Activated CD8-positive, alpha-beta T cell treated with anti-CD3 and anti-CD28 coated beads for 36 hours (primary cell): ENCODE data around the gene SYCP3. TPM values are rescaled to one million over a fixed set of nuclear protein-coding genes. Genes with fewer than 3 reads are reported as not detected.

Experiments
- ATAC-seq: fragments of 200-7000 bp; cut with Tn5 transposase; one replicate; pipeline ENCODE4 v1.10.0; 2021; ENCODE audit warnings: mild to moderate bottlenecking, moderate library complexity
- CTCF ChIA-PET: fragments of 350-600 bp; sonication (Branson Sonifier 250); formaldehyde crosslinking; loops from one replicate; lab custom pipeline; 2021; ENCODE audit warnings: antibody characterized with exemption; lab: Charles Lee
- POLR2A ChIA-PET: fragments of 350-600 bp; sonication (Branson Sonifier 250); formaldehyde crosslinking; loops from one replicate; lab custom pipeline; 2021; ENCODE audit warnings: antibody characterized with exemption; lab: Charles Lee
- DNase-seq: peaks from one replicate; pipeline ENCODE4 v3.0.0-alpha.2; 2020
- H3K27ac Mint-ChIP-seq: one replicate; pipeline ENCODE4 v1.8.0; 2021; ENCODE audit warnings: mild to moderate bottlenecking, mixed read lengths
- H3K27me3 Mint-ChIP-seq: one replicate; pipeline ENCODE4 v1.8.0; 2021; ENCODE audit warnings: mixed read lengths
- H3K36me3 Mint-ChIP-seq: one replicate; pipeline ENCODE4 v1.8.0; 2021; ENCODE audit warnings: low read depth, mixed read lengths
- H3K4me1 Mint-ChIP-seq: one replicate; pipeline ENCODE4 v1.8.0; 2021; ENCODE audit warnings: low read depth, mixed read lengths
- H3K4me3 Mint-ChIP-seq: one replicate; pipeline ENCODE4 v1.8.0; 2021; ENCODE audit warnings: mild to moderate bottlenecking, moderate library complexity, mixed read lengths
- H3K9me3 Mint-ChIP-seq: one replicate; pipeline ENCODE4 v1.8.0; 2021; ENCODE audit warnings: mixed read lengths
- intact Hi-C: fragments of 100-400 bp; cut with micrococcal nuclease; formaldehyde crosslinking; loops from one replicate; pipeline ENCODE4 v1.10.0; 2022
- total RNA-seq, 2 experiments: library from RNA; stranded (reverse); gene quantifications; one replicate each; pipeline ENCODE4 v1.2.3, GENCODE V29; 2021
- TF ChIP-seq, protein P1 (sequence below): fragments of 200-600 bp; IDR thresholded peaks from one replicate; pipeline ENCODE4 v1.8.0; 2022; ENCODE audit warnings: antibody characterized with exemption, mild to moderate bottlenecking

SYCP3 gene
- total RNA-seq, 2 experiments from 2014 or later, result 0.09 to 0.36 TPM

DNA sequence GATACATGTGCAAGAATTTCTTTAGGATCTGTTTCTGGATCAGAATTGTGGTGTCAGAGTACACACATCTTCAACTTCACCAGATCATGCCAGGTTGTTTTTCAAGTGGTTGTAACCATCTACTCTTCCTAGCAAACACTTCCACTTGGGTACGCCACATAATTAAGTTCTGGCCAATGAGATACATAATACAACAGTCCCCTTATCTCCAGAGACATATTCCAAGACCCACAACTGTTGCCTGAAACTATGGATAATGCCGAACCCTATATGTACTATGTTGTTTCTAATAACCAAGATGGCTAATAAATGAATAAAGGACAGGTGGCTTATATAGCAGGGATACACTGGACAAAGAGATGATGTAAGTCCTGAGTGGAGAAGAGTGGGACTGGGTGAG is 44.3 kb downstream of the SYCP3 start:
- TF ChIP-seq, protein P1, sequence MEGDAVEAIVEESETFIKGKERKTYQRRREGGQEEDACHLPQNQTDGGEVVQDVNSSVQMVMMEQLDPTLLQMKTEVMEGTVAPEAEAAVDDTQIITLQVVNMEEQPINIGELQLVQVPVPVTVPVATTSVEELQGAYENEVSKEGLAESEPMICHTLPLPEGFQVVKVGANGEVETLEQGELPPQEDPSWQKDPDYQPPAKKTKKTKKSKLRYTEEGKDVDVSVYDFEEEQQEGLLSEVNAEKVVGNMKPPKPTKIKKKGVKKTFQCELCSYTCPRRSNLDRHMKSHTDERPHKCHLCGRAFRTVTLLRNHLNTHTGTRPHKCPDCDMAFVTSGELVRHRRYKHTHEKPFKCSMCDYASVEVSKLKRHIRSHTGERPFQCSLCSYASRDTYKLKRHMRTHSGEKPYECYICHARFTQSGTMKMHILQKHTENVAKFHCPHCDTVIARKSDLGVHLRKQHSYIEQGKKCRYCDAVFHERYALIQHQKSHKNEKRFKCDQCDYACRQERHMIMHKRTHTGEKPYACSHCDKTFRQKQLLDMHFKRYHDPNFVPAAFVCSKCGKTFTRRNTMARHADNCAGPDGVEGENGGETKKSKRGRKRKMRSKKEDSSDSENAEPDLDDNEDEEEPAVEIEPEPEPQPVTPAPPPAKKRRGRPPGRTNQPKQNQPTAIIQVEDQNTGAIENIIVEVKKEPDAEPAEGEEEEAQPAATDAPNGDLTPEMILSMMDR, result no peak
- no peak for DNase-seq
- Mint-ChIP-seq H3K4me1 (peaks cover 24% of the 10 kb centered on the region), H3K36me3 (no peaks in the 10 kb centered on the region), H3K9me3 (no peaks in the 10 kb centered on the region), H3K4me3 (no peak overlapping the region), H3K27ac (no peak overlapping the region), H3K27me3 (no peaks in the 10 kb centered on the region)
- ChIA-PET CTCF (interaction anchor here (0.9 kb wide), 1 partner anchor 78 kb away, joined by 3 read pairs; no protein-coding TSS in a partner anchor), POLR2A (no interaction called here)
- intact Hi-C loops, result no loop called here
- no peak for ATAC-seq

DNA sequence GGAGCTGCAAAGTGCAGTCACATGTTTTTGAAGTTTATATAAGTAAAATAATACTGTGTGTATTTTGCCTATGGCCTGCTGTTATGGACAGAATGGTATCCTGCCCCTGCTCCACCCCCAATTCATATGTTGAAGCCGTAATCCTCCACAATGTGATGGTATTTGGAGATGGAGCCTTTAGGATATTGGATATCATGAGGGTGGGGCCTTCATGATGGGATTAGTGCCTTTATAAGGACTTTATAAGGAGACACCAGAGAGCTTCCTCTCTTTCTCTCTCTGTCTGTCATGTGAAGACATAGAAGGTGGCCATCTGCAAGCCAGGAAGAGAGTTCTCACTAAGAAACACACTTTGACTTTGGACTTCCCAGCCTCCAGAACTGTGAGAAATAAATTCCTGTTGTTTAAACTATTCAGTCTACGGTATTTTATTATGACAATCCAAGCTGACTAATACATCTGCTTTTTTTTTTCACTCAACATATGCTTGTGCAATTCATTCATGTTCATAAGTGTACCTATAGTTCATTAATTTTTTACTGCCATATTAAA is 44.9 kb downstream of the SYCP3 start:
- Mint-ChIP-seq H3K4me3 (no peak overlapping the region), H3K27ac (no peak overlapping the region), H3K9me3 (no peaks in the 10 kb centered on the region), H3K27me3 (no peaks in the 10 kb centered on the region), H3K36me3 (no peaks in the 10 kb centered on the region), H3K4me1 (peaks cover 19% of the 10 kb centered on the region)
- no peak for ATAC-seq
- intact Hi-C loops, result no loop called here
- ChIA-PET POLR2A (no interaction called here), CTCF (interaction anchor here (0.9 kb wide), 1 partner anchor 78 kb away, joined by 3 read pairs; no protein-coding TSS in a partner anchor)
- DNase-seq, result no peak
- TF ChIP-seq, protein P1, result no peak

DNA sequence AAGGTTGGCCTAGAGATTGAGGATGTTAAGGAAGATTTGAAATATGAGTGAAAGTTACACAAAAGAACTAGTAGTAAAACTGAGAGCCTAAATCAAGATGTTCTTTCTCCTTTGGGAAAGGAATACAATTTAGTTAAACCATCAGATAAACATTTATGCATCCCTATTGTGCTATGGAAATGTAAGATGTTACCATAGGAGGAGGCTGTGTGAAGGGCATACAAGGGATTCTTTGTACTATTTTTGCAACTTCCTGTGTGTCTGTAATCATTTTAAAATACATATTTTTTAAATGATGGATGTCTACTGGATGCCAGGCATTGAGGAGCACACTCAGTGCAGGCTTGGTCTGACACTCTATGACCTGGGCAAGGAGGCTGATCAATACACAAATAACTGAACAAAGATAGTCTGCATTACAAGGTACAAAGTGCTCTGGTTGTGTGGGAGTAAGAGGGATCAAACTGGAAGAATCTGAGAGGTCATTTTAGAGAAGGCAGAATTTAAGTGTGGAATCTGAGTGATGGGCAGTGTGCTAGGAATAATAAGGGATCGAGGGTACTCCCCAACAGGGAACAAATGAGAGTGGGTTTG is 47.7 kb downstream of the SYCP3 start:
- CTCF ChIA-PET, result interaction anchor here (1.0 kb wide), 1 partner anchor 20 kb away, joined by 3 read pairs; no protein-coding TSS in a partner anchor
- intact Hi-C loops, result no loop called here

DNA sequence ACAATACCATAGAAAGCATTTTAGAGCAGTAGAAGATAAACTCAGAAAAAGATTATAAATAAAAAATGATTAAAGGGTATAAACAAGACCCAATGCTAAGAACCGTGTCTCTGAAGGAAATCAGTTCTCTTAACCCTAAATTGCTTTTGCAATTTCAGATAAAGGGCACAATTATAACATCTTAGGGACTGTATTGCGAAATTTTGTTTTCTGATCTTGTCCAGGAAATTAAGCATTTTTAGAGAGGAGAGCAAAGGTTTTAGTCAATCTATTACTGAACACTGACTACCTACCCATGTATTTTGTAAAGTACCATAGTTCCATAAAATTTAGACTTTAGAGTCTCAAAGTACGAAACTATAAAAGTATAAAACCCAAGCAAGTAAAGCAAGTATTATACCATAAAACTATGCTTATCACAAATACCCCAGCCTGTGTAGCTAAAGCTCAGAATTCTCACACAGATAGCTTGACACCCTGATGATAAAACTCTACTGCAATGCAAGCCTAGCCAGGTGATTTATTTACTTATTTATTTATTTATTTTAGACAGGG is 48.6 kb downstream of the SYCP3 start:
- H3K4me3 Mint-ChIP-seq, result no peak overlapping the region
- no peak for ATAC-seq
- CTCF ChIA-PET, result no interaction called here
- H3K4me1 Mint-ChIP-seq, result peaks cover 2% of the 10 kb centered on the region
- POLR2A ChIA-PET, result no interaction called here
- no peak for DNase-seq
- H3K36me3 Mint-ChIP-seq, result no peaks in the 10 kb centered on the region
- no peaks in the 10 kb centered on the region for H3K9me3 Mint-ChIP-seq
- H3K27ac Mint-ChIP-seq, result no peak overlapping the region
- no peaks in the 10 kb centered on the region for H3K27me3 Mint-ChIP-seq
- intact Hi-C loops, result no loop called here
- TF ChIP-seq, protein P1, result no peak

More for the DNA sequence above, 47.7 kb downstream of the SYCP3 start:
- ATAC-seq (no peak), DNase-seq (no peak)
- H3K9me3 Mint-ChIP-seq, result no peaks in the 10 kb centered on the region
- POLR2A ChIA-PET, result no interaction called here
- H3K27ac Mint-ChIP-seq, result no peak overlapping the region
- H3K36me3 Mint-ChIP-seq, result no peaks in the 10 kb centered on the region
- no peak overlapping the region for H3K4me3 Mint-ChIP-seq
- peaks cover 8% of the 10 kb centered on the region for H3K4me1 Mint-ChIP-seq
- TF ChIP-seq, protein P1, result no peak
- H3K27me3 Mint-ChIP-seq, result no peaks in the 10 kb centered on the region

DNA sequence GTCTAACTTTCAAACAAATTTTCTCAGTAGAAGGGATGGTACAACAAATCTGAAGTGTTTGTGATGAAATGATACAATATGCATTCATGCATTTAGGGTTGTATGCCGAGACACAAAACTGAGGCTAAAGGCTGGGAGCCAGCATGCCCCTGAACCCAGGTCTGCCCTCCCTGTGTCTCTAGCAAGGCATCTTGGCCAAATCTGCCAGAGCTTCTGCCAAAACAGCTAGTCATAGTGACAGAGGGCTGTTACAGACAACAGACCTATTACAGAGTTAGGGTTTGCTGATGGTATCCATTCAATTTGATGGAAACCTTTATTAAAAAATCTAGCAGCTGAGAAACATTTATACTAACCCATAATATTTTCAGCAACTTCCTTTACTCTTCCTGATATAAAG is 53.1 kb downstream of the SYCP3 start:
- Mint-ChIP-seq H3K4me3 (no peak overlapping the region), H3K9me3 (no peaks in the 10 kb centered on the region), H3K27me3 (peaks cover 1% of the 10 kb centered on the region), H3K27ac (no peak overlapping the region), H3K36me3 (no peaks in the 10 kb centered on the region), H3K4me1 (no peaks in the 10 kb centered on the region)
- ATAC-seq, result no peak
- intact Hi-C loops, result no loop called here
- DNase-seq, result no peak
- CTCF ChIA-PET, result no interaction called here
- POLR2A ChIA-PET, result no interaction called here
- TF ChIP-seq, protein P1, result no peak
